IMR-90 (cell line): ENCODE measurements around the gene LDAF1. TPM values are rescaled to one million over a fixed set of nuclear protein-coding genes. Genes with fewer than 3 reads are reported as not detected.

Source experiments
- ATAC-seq: fragments of 200-7000 bp; cut with Tn5 transposase; 2 replicates; pipeline ENCODE4 v1.9.1; 2020; ENCODE audit warnings: low read depth, mild to moderate bottlenecking, moderate library complexity
- BruUV-seq: library from RNA; stranded (reverse); fragments of 400-500 nt; replicated peaks from 2 replicates; lab custom pipeline; 2021; lab: Mats Ljungman, UMichigan
- CTCF ChIA-PET: fragments of 300-600 bp; formaldehyde crosslinking; extraction: SDS; loops from one replicate; lab custom pipeline; 2021; ENCODE audit warnings: antibody characterized with exemption; lab: Yijun Ruan, JAX
- POLR2A ChIA-PET: fragments of 300-600 bp; sonication (Branson Sonifier 250); formaldehyde crosslinking; loops from one replicate; lab custom pipeline; 2022; ENCODE audit warnings: antibody characterized with exemption; ENCODE audit not compliant: unreplicated experiment; lab: Charles Lee
- DNase-seq: peaks from one replicate; pipeline ENCODE4 v3.0.0; 2013
- H2AFZ ChIP-seq: replicated peaks from 2 replicates; pipeline ENCODE3; 2013; ENCODE audit warnings: low read length, mild to moderate bottlenecking; ENCODE audit not compliant: poor library complexity
- H2AK5ac ChIP-seq: 2 replicates; pipeline ENCODE4 v1.6.1; 2013; ENCODE audit warnings: low read depth, low read length, inconsistent platforms
- H2AK9ac ChIP-seq: replicated peaks from 2 replicates; pipeline ENCODE3; 2013; ENCODE audit warnings: mild to moderate bottlenecking, low read depth, low read length, moderate library complexity; ENCODE audit not compliant: poor library complexity
- H2BK120ac ChIP-seq: 2 replicates; pipeline ENCODE4 v1.6.1; 2013; ENCODE audit warnings: low read depth, low read length, inconsistent platforms
- H2BK15ac ChIP-seq: 3 replicates; pipeline ENCODE4 v1.6.1; 2013; ENCODE audit warnings: low read depth, low read length, inconsistent platforms
- H2BK20ac ChIP-seq: 2 replicates; pipeline ENCODE4 v1.6.1; 2013; ENCODE audit warnings: low read depth, mild to moderate bottlenecking, inconsistent platforms, low read length, moderate library complexity
- H2BK5ac ChIP-seq: 2 replicates; pipeline ENCODE4 v1.6.1; 2013; ENCODE audit warnings: mild to moderate bottlenecking, low read depth, low read length, inconsistent platforms; ENCODE audit not compliant: poor library complexity, severe bottlenecking
- H3K14ac ChIP-seq: replicated peaks from 2 replicates; pipeline ENCODE4 v1.6.1; 2013; ENCODE audit warnings: low read depth, low read length, inconsistent platforms
- H3K18ac ChIP-seq: 2 replicates; pipeline ENCODE4 v1.6.1; 2013; ENCODE audit warnings: low read depth, low read length, control low read depth
- H3K23ac ChIP-seq: 2 replicates; pipeline ENCODE4 v1.6.1; 2013; ENCODE audit warnings: low read depth, low read length, inconsistent platforms
- H3K27ac ChIP-seq: 2 replicates; pipeline ENCODE4 v1.5.1; 2013; ENCODE audit warnings: mild to moderate bottlenecking, control low read depth, low read length; ENCODE audit not compliant: insufficient read depth
- H3K27me3 ChIP-seq: 2 replicates; pipeline ENCODE4 v1.6.1; 2013; ENCODE audit warnings: low read length; ENCODE audit not compliant: control insufficient read depth, insufficient read depth
- H3K36me3 ChIP-seq: 2 replicates; pipeline ENCODE4 v1.6.1; 2013; ENCODE audit warnings: low read length, mixed read lengths; ENCODE audit not compliant: control insufficient read depth, insufficient read depth
- H3K4ac ChIP-seq: 2 replicates; pipeline ENCODE4 v1.6.1; 2013; ENCODE audit warnings: low read depth, low read length, inconsistent platforms
- H3K4me1 ChIP-seq: 2 replicates; pipeline ENCODE4 v1.6.1; 2013; ENCODE audit warnings: low read length, mixed read lengths; ENCODE audit not compliant: control insufficient read depth, insufficient read depth
- H3K4me2 ChIP-seq: 2 replicates; pipeline ENCODE4 v1.6.1; 2013; ENCODE audit warnings: low read depth, mild to moderate bottlenecking, control low read depth, low read length, moderate library complexity
- H3K4me3 ChIP-seq: 2 replicates; pipeline ENCODE4 v1.5.1; 2013; ENCODE audit warnings: low read depth, mild to moderate bottlenecking, control low read depth, low read length, moderate library complexity; ENCODE audit not compliant: insufficient read depth
- H3K56ac ChIP-seq: 2 replicates; pipeline ENCODE4 v1.6.1; 2013; ENCODE audit warnings: low read length, inconsistent platforms; ENCODE audit not compliant: insufficient read depth; ENCODE audit errors: extremely low read depth
- H3K79me1 ChIP-seq, 2 experiments: 2 replicates each; pipeline ENCODE4 v1.6.1; 2013; ENCODE audit warnings: low read length in 2 of 2, inconsistent platforms in 1 of 2, low read depth in 1 of 2
- H3K9ac ChIP-seq: 2 replicates; pipeline ENCODE4 v1.6.1; 2013; ENCODE audit warnings: low read depth, low read length, control low read depth
- H3K9me1 ChIP-seq: 2 replicates; pipeline ENCODE4 v1.6.1; 2013; ENCODE audit warnings: low read length, inconsistent platforms; ENCODE audit not compliant: insufficient read depth
- H3K9me3 ChIP-seq: 2 replicates; pipeline ENCODE4 v1.6.1; 2013; ENCODE audit warnings: low read length; ENCODE audit not compliant: control insufficient read depth, insufficient read depth
- H4K20me1 ChIP-seq: 2 replicates; pipeline ENCODE4 v1.6.1; 2013; ENCODE audit warnings: low read length, inconsistent platforms; ENCODE audit not compliant: insufficient read depth
- H4K5ac ChIP-seq: 2 replicates; pipeline ENCODE4 v1.6.1; 2013; ENCODE audit warnings: mild to moderate bottlenecking, low read depth, low read length, control low read depth
- H4K8ac ChIP-seq, 2 experiments: 2 replicates each; pipeline ENCODE4 v1.6.1; 2013; ENCODE audit warnings: low read depth in 2 of 2, low read length in 2 of 2, control low read depth in 1 of 2, inconsistent platforms in 1 of 2
- H4K91ac ChIP-seq: 2 replicates; pipeline ENCODE4 v1.6.1; 2013; ENCODE audit warnings: low read depth, low read length, inconsistent platforms; ENCODE audit not compliant: insufficient read depth
- BHLHE40 ChIP-seq: fragments of 150-350 bp; IDR thresholded peaks from 2 replicates; pipeline ENCODE4 v1.6.1; 2016; ENCODE audit warnings: mild to moderate bottlenecking, low read depth, low read length
- CEBPB ChIP-seq: IDR thresholded peaks from 2 replicates; pipeline ENCODE4 v1.6.1; 2012; ENCODE audit warnings: low read depth, low read length, improper control_type of control experiment
- CTCF ChIP-seq: conservative IDR thresholded peaks from 2 replicates; pipeline ENCODE4 v1.5.1; 2012; ENCODE audit warnings: mild to moderate bottlenecking, low read depth, low read length, improper control_type of control experiment
- FOS ChIP-seq: fragments of 150-350 bp; IDR thresholded peaks from 2 replicates; pipeline ENCODE4 v1.6.1; 2016; ENCODE audit warnings: low read depth, low read length
- NFE2L2 ChIP-seq: fragments of 150-350 bp; IDR thresholded peaks from 2 replicates; pipeline ENCODE4 v1.6.1; 2016; ENCODE audit warnings: low read depth, mild to moderate bottlenecking, low read length
- POLR2A ChIP-seq: IDR thresholded peaks from 2 replicates; pipeline ENCODE4 v1.6.1; 2012; ENCODE audit warnings: mild to moderate bottlenecking, low read depth, low read length
- RCOR1 ChIP-seq: IDR thresholded peaks from 2 replicates; pipeline ENCODE4 v1.6.1; 2012; ENCODE audit warnings: mild to moderate bottlenecking, low read length, improper control_type of control experiment; ENCODE audit not compliant: insufficient replicate concordance
- RFX5 ChIP-seq: IDR thresholded peaks from 2 replicates; pipeline ENCODE4 v1.8.0; 2012; ENCODE audit warnings: low read depth, mild to moderate bottlenecking, low read length, moderate library complexity
- SMC3 ChIP-seq: fragments of 150-350 bp; IDR thresholded peaks from 2 replicates; pipeline ENCODE4 v1.6.1; 2016; ENCODE audit warnings: low read depth, mild to moderate bottlenecking, antibody characterized with exemption, low read length, moderate library complexity
- USF2 ChIP-seq: fragments of 150-350 bp; IDR thresholded peaks from 2 replicates; pipeline ENCODE4 v1.6.1; 2017; ENCODE audit warnings: mild to moderate bottlenecking, antibody characterized with exemption, low read length, low read depth
- dilution Hi-C: fragments of 300-500 bp; cut with HindIII; formaldehyde crosslinking; loops from one replicate; pipeline ENCODE4 v1.14.3; 2018; ENCODE audit warnings: low sequenced_read_pairs; ENCODE audit not compliant: unreplicated experiment
- in situ Hi-C: fragments of 300-500 bp; cut with MboI; formaldehyde crosslinking; loops from 3 replicates; pipeline ENCODE4 v1.14.3; 2019; ENCODE audit warnings: low sequenced_read_pairs, inconsistent platforms, mixed read lengths
- intact Hi-C: fragments of 100-400 bp; cut with micrococcal nuclease; formaldehyde crosslinking; loops from 2 replicates; pipeline ENCODE4 v1.10.0; 2022
- polyA plus RNA-seq, 3 experiments: library from polyadenylated mRNA; depleted of rRNA; stranded (reverse); fragments of >200 nt; gene quantifications; 2 replicates each; pipeline ENCODE4 v1.2.3, GENCODE V29; 2012; ENCODE audit warnings: low replicate concordance in 1 of 3
- total RNA-seq: library from RNA; depleted of rRNA; stranded (reverse); fragments of >200 nt; gene quantifications from 2 replicates; pipeline ENCODE4 v1.2.3, GENCODE V29; 2012

Gene LDAF1
- total and polyA plus RNA-seq, 2 of the 4 experiments (the other 2 are of a cell fraction) = 21.0 to 62.2 TPM

- no peak overlapping the region for H3K9ac ChIP-seq
- H2BK20ac ChIP-seq = no peak overlapping the region
- H3K4me3 ChIP-seq = no peak overlapping the region
- H3K27ac ChIP-seq = no peak overlapping the region
- in situ Hi-C loops = no loop called here
- H2BK15ac ChIP-seq = no peak overlapping the region
- CTCF ChIA-PET = no interaction called here
- no peak overlapping the region for H3K4ac ChIP-seq
- POLR2A ChIA-PET = no interaction called here
- H3K9me3 ChIP-seq = no peaks in the 10 kb centered on the region
- no peak for DNase-seq
- no peak overlapping the region for H2AK5ac ChIP-seq
- H3K18ac ChIP-seq = no peak overlapping the region
- no peak overlapping the region for H3K14ac ChIP-seq
- no peaks in the 10 kb centered on the region for H3K9me1 ChIP-seq
- intact Hi-C loops = no loop called here
- no peak overlapping the region for H2BK120ac ChIP-seq
- no peak overlapping the region for H3K56ac ChIP-seq
- H2AK9ac ChIP-seq = no peak overlapping the region
- H2BK5ac ChIP-seq = no peak overlapping the region
- H4K8ac ChIP-seq = no peak overlapping the region
- H3K4me1 ChIP-seq = no peaks in the 10 kb centered on the region
- H3K36me3 ChIP-seq = no peaks in the 10 kb centered on the region
- no peak overlapping the region for H4K5ac ChIP-seq
- no peak for ATAC-seq
- dilution Hi-C loops = no loop called here
- H3K27me3 ChIP-seq = peaks cover 36% of the 10 kb centered on the region
- H4K91ac ChIP-seq = no peak overlapping the region
- no peaks in the 10 kb centered on the region for H4K20me1 ChIP-seq
- no peak overlapping the region for H3K23ac ChIP-seq
- no peaks in the 10 kb centered on the region for H3K79me1 ChIP-seq
- H2AFZ ChIP-seq = no peak overlapping the region
- no TSS peak for BruUV-seq
- no peak overlapping the region for H3K4me2 ChIP-seq
- TF ChIP-seq FOS = no peak
- TF ChIP-seq SMC3 = no peak
- no peak for TF ChIP-seq CTCF
- TF ChIP-seq POLR2A = no peak
- no peak for TF ChIP-seq RFX5
- TF ChIP-seq BHLHE40 = no peak
- no peak for TF ChIP-seq CEBPB
- no peak for TF ChIP-seq USF2
- TF ChIP-seq NFE2L2 = no peak
- TF ChIP-seq RCOR1 = no peak
Observed at GRCh38 chr16:21205303-21205702, 46.8 kb downstream of the LDAF1 start.
